Coronary artery (tissue), 2 donors: ENCODE results near the gene CDK12.
"Not testable (repeated sequence)": the region's sequence is repeated elsewhere in the genome, so short reads cannot be mapped to it uniquely, and the experiment has no call there.

Experiments
- DNase-seq: peaks from one replicate; pipeline ENCODE4 v3.0.0-alpha.2; 2017; ENCODE audit warnings: low spot score
- H3K27ac ChIP-seq, 2 donors: fragments of 200-600 bp; sonication (generic); one replicate each; pipeline ENCODE4 v1.5.1; 2016 to 2019
- H3K4me3 ChIP-seq: fragments of 200-600 bp; sonication (generic); 2 replicates; pipeline ENCODE4 v1.5.1; 2016; ENCODE audit warnings: mild to moderate bottlenecking, moderate library complexity
- TF ChIP-seq, protein P1 (sequence below): fragments of 200-600 bp; sonication (generic); IDR thresholded peaks from one replicate; pipeline ENCODE4 v1.5.1; 2019; ENCODE audit warnings: antibody characterized with exemption

CDK12 gene

DNA sequence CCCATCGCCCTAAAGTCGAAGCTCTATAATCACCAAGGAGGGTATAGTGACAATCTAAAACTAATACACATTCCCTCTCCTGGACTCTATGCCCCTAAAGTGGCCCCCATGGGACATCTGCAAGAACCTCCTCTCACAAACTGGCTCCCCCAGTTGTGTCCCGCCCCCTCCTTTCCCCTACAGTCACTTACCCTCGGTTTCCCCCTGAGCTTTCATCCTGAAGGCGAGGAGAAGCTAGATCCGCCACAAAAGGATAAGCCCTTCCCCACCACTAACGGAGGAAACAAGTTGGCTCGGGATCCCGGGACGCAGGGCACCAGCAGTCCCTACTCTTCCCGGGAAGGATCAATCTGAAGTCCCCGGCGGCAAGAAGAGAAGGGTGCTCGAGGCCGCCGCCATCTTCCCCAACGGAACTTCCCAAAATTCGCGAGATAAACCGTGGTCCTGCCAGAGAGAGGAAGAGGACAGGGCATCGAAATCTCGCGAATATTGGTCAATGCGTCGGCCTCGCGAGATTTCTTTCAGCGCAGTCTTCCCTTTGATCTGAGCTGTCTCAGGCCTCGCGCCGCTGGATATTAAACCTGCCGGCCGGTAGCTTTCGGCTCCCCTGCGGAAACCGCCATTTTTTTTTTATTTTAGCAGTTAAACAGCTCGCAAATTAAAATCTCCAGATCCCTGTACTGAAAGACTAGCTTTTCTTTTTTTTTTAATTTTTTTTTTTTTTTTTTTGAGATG lies 10.3 kb upstream of the CDK12 start, which contains the start of gene MED1:
TSS of gene MED1 (minus strand) at position 417 of the 735 bp plus-strand sequence. CDS start at position 216, 201 bp downstream.
- peak; percentile 95 for DNase-seq
- Histone ChIP-seq H3K27ac (peak within 1 kb of the TSS; percentile 54 to 91), H3K4me3 (peak within 1 kb of the TSS; percentile 98)
- TF ChIP-seq, protein P1, sequence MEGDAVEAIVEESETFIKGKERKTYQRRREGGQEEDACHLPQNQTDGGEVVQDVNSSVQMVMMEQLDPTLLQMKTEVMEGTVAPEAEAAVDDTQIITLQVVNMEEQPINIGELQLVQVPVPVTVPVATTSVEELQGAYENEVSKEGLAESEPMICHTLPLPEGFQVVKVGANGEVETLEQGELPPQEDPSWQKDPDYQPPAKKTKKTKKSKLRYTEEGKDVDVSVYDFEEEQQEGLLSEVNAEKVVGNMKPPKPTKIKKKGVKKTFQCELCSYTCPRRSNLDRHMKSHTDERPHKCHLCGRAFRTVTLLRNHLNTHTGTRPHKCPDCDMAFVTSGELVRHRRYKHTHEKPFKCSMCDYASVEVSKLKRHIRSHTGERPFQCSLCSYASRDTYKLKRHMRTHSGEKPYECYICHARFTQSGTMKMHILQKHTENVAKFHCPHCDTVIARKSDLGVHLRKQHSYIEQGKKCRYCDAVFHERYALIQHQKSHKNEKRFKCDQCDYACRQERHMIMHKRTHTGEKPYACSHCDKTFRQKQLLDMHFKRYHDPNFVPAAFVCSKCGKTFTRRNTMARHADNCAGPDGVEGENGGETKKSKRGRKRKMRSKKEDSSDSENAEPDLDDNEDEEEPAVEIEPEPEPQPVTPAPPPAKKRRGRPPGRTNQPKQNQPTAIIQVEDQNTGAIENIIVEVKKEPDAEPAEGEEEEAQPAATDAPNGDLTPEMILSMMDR = no peak

DNA sequence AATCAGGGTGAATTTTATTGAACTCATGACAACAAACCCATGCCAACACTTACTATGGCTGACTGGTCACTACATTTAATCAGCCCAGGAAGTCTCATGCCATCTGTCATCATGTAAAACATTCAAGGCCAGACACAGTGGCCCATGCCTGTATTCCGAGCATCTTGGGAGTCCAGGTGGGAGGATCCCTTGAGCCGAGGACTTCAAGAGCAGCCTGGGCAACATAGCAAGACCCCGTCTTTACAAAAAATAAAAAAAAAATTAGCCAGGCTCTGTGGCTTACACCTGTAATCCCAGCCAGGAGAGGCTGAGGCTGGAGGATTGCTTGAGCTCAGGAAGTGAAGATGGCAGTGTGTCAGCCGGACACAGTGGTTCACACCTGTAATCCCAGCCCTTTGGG lies 5.4 kb upstream of the CDK12 start:
- Histone ChIP-seq H3K27ac (no peak overlapping the region), H3K4me3 (no peak overlapping the region)
- no peak for DNase-seq
- TF ChIP-seq, protein P1 = no peak

DNA sequence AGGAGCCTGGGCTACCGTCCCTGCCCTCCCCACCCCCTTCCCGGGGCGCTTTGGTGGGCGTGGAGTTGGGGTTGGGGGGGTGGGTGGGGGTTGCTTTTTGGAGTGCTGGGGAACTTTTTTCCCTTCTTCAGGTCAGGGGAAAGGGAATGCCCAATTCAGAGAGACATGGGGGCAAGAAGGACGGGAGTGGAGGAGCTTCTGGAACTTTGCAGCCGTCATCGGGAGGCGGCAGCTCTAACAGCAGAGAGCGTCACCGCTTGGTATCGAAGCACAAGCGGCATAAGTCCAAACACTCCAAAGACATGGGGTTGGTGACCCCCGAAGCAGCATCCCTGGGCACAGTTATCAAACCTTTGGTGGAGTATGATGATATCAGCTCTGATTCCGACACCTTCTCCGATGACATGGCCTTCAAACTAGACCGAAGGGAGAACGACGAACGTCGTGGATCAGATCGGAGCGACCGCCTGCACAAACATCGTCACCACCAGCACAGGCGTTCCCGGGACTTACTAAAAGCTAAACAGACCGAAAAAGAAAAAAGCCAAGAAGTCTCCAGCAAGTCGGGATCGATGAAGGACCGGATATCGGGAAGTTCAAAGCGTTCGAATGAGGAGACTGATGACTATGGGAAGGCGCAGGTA lies 762 bp downstream of the CDK12 start:
- TF ChIP-seq, protein P1 = no peak
- peak overlapping the region; percentile 97 for H3K4me3 ChIP-seq
- peak overlapping the region; percentile 97 to 98 for H3K27ac ChIP-seq
- peak; percentile 84 for DNase-seq

DNA sequence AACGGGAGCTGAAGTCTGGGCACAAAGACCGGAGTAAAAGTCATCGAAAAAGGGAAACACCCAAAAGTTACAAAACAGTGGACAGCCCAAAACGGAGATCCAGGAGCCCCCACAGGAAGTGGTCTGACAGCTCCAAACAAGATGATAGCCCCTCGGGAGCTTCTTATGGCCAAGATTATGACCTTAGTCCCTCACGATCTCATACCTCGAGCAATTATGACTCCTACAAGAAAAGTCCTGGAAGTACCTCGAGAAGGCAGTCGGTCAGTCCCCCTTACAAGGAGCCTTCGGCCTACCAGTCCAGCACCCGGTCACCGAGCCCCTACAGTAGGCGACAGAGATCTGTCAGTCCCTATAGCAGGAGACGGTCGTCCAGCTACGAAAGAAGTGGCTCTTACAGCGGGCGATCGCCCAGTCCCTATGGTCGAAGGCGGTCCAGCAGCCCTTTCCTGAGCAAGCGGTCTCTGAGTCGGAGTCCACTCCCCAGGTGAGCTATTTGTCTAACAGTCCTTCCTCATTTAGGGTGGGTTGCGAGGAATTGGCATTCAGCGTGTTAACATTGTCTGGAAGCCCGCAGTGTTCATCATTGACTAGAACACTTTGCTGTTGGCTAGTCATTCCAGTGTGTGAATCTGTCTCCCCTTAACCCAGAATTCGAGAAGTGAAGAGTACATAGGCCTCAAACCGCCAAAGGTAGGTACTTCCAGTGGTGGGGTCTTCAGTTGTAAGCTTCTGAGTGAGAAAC lies 1.5 kb downstream of the CDK12 start:
- peak overlapping the region; percentile 97 to 98 for H3K27ac ChIP-seq
- TF ChIP-seq, protein P1 = no peak
- H3K4me3 ChIP-seq = peak overlapping the region; percentile 97
- DNase-seq = no peak

DNA sequence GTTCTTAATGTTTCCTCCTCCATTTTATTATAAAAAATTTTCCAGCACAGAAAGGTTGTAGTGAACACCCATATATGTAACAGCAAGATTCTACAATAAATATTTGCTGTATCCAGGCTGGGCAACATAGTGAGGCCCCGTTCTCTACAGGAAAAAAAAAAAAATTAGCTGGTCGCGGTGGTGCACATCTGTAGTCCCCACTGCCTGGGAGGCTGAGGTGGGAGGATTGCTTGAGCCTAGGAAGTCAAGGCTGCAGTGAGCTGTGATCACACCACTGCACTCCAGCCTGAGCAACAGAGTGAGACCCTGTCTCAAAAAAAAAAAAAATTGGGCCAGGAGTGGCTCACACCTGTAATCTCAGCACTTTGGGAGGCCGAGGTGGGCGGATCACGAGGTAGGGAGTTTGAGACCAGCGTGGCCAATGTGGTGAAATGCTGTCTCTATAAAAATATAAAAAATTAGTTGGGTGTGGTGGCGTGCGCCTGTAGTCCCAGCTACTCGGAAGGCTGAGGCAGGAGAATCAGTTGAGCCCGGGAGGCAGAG lies 3.4 kb downstream of the CDK12 start:
- not testable (repeated sequence) for H3K27ac ChIP-seq, DNase-seq
- H3K4me3 ChIP-seq = peak overlapping the region; percentile 97

DNA sequence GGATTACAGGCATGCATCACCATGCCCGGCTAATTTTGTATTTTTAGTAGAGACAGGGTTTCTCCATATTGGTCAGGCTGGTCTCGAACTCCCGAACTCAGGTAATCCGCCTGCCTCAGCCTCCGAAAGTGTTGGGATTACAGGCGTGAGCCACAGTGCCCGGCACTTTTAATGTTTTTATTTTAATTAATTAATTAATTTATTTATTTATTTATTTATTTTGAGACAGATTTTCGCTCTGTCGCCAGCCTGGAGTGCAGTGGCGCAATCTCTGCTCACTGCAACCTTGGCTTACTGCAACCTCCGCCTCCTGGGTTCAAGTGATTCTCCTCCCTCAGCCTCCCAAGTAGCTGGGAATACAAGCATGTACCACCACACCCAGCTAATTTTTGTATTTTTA lies 7.3 kb downstream of the CDK12 start:
- H3K4me3 ChIP-seq, H3K27ac ChIP-seq, DNase-seq: not testable (repeated sequence)

DNA sequence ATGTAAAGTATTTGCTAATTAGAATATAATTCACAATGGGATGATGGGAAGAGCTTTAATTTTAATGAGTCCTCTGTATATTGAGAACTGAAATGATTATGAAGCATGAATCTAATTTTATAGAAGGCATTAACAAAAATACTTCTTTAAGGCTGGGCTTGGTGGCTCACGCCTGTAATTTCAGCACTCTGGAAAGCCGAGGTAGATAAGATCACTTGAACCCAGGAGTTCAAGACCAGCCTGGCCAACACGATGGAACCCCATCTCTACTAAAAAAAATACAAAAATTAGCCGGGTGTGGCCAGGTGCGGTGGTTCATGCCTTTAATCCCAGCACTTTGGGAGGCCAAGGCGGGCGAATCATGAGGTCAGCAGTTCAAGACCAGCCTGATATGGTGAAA lies 12.0 kb downstream of the CDK12 start:
- Histone ChIP-seq H3K4me3 (no peak overlapping the region), H3K27ac (no peak overlapping the region)
- TF ChIP-seq, protein P1 = no peak
- DNase-seq = no peak

DNA sequence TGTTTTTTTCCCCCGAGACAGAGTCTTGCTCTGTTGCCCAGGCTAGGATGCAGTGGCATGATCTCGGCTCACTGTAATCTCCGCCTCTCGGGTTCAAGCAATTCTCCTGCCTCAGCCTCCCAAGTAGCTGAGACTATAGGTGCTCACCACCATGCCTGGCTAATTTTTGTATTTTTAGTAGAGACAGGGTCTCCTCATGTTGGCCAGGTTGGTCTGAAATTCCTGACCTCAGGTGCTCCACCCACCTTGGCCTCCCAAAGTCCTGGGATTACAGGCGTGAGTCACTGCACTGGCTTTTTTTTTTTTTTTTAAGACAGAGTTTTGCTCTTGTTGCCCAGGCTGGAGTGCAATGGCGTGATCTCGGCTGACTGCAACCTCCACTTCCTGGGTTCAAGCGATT lies 18.3 kb downstream of the CDK12 start:
- not testable (repeated sequence) for H3K4me3 ChIP-seq, H3K27ac ChIP-seq, DNase-seq
